Measurements from ENCODE around the gene ARHGAP12.
"Not testable (repeated sequence)": the region's sequence is repeated elsewhere in the genome, so short reads cannot be mapped to it uniquely, and the experiment has no call there.

ARHGAP12 gene, protein sequence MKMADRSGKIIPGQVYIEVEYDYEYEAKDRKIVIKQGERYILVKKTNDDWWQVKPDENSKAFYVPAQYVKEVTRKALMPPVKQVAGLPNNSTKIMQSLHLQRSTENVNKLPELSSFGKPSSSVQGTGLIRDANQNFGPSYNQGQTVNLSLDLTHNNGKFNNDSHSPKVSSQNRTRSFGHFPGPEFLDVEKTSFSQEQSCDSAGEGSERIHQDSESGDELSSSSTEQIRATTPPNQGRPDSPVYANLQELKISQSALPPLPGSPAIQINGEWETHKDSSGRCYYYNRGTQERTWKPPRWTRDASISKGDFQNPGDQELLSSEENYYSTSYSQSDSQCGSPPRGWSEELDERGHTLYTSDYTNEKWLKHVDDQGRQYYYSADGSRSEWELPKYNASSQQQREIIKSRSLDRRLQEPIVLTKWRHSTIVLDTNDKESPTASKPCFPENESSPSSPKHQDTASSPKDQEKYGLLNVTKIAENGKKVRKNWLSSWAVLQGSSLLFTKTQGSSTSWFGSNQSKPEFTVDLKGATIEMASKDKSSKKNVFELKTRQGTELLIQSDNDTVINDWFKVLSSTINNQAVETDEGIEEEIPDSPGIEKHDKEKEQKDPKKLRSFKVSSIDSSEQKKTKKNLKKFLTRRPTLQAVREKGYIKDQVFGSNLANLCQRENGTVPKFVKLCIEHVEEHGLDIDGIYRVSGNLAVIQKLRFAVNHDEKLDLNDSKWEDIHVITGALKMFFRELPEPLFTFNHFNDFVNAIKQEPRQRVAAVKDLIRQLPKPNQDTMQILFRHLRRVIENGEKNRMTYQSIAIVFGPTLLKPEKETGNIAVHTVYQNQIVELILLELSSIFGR

DNA sequence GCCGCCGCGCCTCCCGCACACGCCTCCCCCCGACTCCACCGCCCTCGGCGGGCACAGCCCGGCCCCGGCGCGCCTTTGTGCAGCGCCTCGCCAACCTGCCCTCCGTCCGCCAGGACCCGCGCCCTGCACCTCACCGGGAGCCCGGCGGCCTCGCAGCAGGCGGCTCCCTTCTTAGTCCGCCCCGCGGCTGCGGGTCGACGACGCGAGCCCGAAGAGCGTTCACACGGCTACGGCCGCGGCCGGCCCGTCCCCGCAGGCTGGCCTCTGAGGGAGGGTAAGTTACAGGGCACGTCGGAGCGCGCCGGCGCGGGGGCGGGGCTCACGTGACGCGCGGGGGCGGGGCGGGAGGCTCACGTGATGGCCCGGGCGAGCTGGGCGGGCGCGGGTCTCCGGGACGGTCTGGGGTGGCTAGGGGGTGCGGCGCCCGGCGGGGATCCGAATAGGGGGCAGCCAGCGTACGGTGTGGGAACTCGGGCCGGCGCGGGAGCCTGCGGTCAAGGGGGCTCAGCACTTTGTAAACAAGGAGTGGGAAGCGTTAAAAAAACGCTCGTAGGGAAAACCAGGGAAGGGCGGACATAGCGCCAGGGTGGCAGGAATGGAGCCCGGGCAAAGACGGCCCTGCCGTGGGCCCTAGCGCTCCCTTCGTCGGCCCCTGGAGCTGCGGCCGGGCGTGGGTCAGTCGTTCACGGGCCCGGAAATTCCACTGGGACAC, at the start of gene ARHGAP12:
Gene ARHGAP12 (minus strand): TSS at position 283 of the 712 bp plus-strand sequence. CDS start 19,976 bp downstream, outside the sequence.
- DNase-seq (ENCODE audit: low spot score): peak; percentile 92

DNA sequence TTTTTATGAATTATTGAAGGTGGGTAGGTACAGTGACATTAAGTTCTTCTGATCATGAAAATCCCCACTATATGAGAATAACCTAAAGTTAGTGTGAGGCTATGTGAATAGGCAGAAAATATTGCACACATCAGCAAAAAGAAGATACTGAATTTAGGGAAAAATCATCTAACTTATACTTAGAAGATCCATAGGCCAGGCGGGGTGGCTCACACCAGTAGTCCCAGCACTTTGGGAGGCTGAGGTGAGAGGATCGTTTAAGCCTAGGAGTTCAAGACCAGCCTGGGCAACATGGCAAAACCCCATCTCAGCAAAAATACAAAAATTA, 49.5 kb upstream of the ARHGAP12 start:
- no peak for DNase-seq (ENCODE audit: low spot score)

DNA sequence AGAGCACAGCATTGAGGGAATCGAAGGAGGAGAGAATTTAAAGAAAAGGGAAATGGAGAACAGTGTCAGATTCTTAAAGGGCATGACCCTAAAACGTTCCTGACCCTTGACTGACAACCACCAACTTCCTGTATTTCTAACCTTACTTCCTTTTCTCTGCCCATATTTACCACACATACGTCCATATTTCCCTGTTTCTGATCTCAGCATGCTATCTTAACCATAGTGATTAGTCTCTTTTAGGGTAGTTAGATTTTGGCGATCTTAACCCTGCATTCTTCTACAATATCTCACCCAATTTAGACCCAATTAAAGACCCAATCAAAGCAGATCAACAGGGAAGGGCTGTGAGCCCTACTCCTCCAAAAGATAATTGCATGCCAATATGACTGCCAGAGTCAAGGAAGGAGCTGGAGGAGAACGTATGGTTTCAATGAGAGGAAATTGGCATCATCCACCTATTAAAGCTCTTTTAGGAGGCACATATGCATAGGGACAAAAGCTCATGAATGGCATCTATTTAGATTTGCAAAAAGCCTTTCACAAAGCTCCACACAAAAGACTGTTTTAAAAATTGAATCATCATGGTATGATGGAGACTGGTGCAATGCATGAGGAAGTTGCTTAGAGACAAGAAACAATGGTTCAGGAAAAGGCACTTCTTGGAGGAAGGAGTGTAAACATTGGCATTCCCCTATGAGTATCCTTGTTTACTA, 49.0 kb upstream of the ARHGAP12 start:
- peak; percentile 45 for DNase-seq (ENCODE audit: low spot score)

DNA sequence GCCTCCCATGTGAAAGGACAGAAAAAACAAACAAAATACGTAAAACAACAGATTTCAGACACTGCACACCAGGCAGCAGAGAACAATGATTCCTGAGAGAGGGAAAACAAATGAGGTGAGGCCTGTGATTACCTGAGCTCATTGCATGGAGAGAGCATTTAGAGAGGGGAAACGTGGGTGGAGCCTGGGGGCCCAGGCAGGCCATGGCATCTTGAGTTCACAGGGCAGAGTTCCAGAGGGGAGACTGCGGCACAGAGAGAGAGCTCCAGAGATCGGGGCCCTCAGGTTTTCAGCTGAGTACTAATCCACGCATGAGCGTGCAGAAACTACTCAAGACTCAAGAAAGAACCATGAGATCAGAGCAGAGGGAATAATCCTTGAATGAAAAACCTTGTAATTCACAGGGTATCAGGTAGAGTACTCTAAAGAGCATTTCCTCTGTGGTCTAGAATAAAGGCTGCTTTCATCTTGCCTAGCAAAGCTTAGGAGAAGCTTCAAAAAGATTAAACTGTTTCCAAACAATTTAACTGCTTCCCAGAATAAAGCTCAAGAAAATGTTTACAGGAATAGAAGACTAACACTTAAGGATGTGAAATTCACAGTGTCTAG, 46.6 kb upstream of the ARHGAP12 start:
- no peak for DNase-seq (ENCODE audit: low spot score)

DNA sequence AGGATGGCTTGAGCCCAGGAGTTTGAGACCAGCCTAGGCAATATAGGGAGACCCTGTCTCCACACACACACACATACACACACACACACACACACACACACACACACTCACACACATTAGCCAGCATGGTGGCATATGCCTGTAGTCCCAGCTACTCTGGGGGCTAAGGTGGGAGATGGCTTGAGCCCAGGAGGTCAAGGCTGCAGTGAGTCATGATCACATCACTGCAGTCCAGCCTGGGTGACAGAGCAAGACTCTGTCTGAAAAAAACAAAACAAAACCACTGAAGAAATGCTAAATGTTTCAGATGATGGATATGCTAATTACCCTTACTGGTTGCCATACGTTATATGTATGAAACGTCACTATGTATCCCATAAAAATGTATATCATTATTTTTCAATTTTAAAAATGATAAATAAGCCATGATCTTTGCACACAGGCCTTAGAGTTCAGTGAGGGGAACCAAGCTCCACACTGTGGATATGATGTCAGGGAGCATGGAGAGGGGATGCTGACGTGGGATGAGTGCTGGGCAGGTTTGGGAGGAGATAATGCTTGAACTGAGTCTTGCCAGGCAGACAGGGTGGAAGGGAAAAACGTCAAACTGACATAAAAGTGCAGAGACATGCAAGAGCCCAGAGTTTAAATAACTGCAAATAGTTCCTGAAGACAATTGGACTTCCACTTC, 45.9 kb upstream of the ARHGAP12 start:
- DNase-seq (ENCODE audit: low spot score): no peak

DNA sequence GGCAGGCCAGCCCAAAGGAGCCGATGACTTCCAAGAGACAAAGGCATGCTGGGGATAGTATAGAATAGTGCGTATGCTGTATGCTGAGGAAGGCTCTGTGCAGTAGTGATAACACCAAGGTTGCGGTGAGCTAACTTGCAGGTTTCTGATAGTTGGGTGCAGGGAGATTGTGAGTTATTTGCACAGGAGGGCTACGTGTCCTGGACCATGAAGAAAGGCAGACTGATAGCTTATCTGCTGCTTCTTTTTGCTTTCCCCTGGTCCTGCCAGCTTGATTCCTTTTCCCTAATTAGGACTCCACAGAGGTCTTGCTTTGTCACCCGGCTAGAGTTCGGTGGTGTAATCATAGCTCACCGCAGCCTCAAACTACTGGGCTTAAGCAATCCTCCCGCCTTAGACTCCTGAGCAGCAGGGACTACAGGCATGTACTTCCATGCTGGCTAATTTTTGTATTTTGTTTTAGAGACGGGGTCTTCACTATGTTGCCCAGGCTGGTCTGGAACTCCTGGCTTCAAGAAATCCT, 43.9 kb upstream of the ARHGAP12 start:
- DNase-seq (ENCODE audit: low spot score): no peak

DNA sequence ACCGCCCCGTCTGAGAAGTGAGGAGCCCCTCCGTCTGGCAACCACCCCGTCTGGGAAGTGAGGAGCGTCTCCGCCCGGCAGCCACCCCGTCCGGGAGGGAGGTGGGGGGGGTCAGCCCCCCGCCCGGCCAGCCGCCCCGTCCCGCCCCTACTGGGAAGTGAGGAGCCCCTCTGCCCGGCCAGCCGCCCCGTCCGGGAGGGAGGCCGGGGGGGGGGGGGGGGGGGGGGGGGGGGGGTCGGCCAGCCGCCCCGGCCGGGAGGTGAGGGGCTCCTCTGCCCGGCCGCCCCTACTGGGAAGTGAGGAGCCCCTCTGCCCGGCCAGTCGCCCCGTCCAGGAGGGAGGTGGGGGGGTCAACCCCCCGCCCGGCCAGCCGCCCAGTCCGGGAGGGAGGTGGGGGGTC, 41.2 kb upstream of the ARHGAP12 start:
- not testable (repeated sequence) for DNase-seq (ENCODE audit: low spot score)

DNA sequence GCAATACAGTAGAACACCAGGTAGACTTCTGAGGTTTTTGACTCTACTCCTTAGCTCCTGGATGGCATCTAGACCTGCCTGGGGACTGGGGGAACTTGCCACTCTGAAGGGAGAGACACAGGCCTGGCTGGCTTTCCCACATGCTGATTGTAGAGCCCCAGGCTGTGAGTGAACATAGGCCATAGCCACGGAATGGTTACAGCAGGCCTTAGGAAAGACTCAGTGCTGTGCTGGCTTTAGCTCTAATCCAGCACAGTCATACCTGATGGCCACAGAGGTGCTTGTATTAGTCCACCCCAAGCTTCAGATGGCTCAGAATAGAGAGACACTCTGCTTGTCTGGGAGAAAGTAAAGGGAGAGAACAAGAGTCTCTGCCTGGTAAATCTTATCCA, 35.0 kb upstream of the ARHGAP12 start:
- no peak for DNase-seq (ENCODE audit: low spot score)

DNA sequence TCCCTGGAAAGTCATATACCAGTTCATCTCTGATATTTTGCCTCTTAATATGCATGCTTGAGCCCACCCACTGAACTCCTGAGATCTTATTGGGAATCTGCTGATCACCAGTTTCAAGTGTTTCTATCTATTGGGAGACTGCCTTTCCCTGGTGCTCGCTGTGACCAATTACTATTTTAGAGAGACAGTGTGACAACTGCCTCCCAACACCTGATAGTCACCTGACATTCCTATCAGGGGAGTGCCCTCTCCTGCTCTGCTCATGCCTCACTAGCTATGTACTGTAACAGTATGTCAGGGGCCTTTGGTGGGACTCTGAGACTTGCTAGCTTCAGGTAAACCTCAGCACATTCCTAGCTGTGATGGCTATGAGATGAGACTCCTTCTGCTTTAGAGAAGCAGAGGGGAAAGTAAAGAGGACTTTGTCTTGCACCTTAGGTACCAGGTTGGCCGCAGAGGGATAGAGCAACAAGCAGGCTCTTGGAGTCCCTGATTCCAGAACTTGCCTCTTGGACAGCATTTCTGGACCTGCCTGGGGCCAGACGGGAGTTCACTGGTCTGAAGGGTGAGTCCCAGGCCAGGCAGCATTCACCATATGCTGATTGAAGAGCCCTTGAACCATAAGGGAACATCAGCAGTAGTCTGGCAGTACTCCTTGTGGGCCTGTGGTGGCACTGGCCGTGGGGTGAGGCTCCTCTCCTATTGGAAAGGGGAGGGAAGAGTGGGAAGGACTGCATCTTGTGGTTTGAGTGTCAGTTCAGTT, 34.4 kb upstream of the ARHGAP12 start:
- DNase-seq (ENCODE audit: low spot score): no peak

DNA sequence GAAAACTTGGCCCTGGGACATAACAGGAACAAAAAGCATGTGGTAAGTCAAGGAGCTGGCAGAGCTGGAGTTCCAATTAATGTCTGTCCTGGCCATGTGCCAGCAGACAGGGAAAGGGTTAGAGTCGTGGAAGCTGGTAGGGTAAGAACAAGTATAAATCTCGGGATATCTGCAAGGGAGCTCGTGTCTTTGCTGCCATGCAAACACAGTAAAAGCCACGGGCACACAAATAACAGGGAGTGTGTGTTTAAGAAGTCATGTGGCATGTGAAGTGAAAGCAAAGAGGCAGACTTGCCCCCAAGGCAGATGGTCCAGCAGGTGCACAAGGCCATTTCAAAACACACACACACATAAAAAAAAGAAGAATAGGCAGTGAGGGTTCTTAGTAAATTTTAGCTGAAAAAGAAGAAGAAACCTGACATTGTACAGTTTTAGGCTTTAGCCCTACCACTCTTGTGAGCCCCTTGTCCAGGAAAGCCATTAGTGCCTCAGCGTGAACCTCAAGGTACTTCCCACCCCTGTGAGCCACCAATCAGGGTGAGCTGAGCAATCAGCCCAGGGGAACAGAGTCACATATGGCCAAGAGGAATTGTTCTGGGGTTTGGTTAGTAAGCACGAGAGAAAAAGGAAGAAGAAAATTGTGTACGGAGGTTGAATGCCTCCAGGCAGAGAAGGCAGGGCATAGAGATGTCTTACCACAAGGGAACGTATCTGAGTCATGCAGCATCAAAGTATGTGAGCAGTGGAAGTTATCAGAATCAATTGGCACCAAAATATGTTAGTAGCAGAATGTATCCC, 32.8 kb upstream of the ARHGAP12 start:
- DNase-seq (ENCODE audit: low spot score): peak; percentile 43

DNA sequence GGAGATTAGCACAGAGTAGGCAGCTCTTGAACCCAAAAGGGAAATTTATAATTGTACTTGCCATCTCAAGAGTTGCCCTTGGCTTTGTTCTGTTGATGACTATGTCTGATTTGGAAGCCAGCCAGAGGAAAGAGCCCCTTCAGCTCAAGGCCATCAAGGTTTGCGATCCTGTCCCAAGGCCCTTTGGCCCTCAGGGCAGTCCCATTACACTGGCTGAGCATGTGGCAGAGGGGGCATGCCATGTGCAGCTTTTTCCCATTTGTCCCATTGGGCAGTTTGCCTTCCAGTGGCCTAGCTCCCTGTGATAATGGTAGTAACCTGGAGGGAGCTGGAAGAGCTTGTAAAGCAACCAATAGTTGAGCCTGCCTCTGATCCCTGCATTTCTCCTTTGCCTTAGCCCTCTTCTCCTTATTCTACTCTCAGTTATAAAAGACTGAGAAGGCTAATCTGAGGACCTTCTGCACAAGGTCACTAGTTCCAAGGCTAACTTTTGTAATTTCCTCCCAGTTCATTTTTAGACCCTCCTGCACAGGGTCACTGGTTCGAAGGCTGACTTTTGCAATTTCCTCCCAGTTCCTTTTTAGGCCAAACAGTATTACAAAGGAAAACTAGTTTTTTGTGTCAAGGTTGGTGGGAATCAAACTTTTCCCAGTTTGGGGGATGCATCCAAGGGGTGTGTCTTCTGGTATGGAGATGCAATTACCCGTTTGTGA, 31.0 kb upstream of the ARHGAP12 start:
- DNase-seq (ENCODE audit: low spot score): no peak

DNA sequence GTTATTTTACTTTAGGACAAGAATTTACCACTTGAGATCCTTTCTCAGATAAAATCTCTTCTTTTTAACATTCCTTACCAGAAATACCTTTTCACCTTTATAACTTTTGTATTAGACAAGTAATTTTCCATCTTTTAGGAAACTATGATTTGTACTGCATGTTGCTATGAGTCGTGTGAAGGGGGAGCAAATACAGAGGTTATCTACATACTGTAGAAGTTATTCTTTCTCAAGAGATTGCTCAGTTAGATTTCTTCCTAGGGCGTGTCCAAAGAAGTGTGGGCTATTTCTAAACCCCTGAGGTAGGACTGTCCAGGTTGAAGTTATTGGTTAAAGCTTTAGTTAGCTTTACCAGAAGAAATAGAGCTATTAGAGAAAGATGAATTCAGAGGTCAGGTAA, 30.2 kb upstream of the ARHGAP12 start:
- no peak for DNase-seq (ENCODE audit: low spot score)

DNA sequence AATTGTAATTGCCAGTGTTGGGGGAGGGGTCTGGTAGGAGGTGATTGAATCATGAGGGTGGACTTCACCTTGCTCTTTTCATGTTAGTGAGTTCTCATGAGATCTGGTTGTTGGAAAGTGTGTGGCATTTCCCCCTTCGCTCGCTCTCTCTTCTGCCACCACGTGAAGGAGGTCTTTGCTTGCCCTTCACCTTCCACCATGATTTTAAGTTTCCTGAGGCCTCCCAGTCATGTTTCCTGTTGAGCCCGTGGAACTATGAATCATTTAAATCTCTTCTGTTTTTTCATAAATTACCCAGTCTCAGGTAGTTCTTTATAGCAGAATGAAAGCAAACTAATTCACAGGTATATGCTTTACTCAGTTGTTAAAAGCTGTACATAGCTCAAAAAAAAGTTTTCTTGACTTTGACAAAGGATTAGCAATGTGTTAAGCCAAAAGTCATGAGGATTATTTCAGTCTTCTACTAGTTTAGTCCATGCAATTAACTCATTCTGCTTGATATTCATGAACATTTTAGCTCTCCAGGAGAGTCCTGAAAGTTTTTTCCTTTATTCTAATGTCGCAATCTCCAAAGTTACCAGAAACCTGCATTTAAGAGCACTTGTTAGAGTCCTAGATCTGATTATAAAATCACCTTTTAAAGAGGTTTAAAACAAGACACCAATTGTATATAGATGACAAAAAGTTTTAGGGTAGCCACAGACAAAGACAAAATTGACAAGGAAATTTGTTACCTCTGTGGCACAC, 27.7 kb upstream of the ARHGAP12 start:
- DNase-seq (ENCODE audit: low spot score): no peak

DNA sequence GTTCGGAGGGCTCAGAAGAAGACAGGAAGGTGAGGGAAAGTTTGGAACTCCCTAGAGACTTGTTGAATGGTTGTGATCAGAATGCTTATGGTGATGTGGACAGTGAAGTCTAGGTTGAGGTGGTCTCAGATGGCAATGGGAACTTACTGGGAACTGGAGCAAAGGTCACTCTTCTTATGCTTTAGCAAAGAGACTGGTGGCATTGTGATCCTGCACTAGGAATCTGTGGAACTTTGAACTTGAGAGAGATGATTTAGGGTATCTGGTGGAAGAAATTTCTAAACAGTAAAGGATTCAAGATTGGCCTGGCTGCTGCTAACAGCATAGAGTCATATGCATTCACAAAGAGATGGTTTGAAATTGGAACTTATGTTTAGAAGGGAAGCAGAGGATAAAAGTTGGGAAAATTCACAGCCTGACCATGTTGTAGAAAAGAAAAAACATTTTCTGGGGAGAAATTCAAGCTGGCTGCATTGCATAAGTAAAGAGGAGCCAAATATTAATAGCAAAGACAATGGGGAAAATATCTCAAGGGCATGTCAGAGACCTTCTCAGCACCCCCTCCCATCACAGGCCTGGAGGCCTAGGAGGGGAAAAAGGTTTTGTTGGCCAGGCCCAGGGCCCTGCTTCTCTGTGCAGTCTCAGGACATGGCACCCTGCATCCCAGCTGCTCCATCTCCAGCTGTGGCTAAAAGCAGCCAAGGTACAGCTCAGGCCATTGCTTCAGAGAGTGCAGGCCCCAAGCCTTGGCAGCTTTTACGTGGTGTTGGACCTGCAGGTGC, 26.0 kb upstream of the ARHGAP12 start:
- no peak for DNase-seq (ENCODE audit: low spot score)

DNA sequence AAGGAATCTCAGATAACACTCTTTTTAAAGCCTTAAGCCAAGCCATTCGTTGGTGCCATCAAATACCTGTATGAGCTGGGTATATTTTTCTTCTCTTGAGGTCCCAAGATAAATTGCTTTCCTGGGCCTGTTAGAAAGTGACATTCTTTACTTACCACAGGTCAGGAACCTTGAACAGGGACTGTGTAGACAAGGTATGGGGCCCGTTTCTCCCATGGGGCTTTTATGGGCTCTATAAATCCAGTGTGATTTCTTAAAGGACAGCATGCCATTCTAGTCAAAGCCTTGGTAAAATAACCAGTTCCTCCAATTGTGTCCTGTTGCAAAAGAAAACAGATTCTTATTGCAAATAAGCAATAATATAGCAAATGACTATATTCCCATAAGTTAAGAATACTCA, 24.8 kb upstream of the ARHGAP12 start:
- DNase-seq (ENCODE audit: low spot score): no peak

DNA sequence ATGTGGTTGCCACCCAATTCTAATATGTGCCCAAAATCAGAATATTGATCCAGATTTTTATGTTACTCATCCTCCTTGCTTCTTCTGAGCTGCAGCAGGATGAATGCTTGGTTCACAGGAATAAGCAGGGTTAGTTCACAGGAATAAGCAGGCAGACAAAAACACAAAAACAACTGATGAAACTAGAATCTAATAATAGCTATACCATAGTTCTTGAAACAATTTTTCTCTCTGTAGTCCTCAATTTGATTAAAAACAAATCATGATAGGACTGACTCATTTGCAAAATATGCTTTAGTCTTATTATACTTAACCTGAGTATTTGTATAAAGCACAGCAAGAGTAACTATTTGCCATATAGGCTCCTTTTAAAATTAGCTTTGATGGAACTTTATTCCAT, 24.4 kb upstream of the ARHGAP12 start:
- no peak for DNase-seq (ENCODE audit: low spot score)

DNA sequence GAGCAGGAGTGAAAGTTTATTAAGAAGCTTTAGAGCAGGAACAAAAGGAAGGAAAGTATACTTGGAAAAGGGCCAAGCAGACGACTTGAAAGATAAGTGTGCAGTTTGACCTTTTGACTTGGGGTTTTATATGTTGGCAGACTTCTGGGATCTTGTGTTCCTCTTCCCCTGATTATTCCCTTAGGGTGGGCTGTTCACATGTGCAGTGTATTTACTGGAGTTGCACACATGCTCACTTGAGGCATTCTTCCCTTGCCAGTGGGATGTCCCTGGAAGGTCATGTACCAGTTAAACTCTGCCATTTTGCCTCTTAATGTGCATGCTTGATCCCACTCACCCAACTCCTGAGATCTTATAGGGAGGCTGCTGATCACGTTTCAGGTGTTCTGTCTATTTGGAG, 23.4 kb upstream of the ARHGAP12 start:
- DNase-seq (ENCODE audit: low spot score): no peak

Data from AG20443 (cell line).